NAMALWA (cell line): ENCODE measurements around the gene FHIT.
A peak's percentile ranks its signal among the peaks of the same experiment; 100 is the strongest.

ENCODE experiments used
- DNase-seq: peaks from one replicate; pipeline ENCODE4 v3.0.0-alpha.2; 2015; ENCODE audit warnings: low spot score

The FHIT gene

DNA sequence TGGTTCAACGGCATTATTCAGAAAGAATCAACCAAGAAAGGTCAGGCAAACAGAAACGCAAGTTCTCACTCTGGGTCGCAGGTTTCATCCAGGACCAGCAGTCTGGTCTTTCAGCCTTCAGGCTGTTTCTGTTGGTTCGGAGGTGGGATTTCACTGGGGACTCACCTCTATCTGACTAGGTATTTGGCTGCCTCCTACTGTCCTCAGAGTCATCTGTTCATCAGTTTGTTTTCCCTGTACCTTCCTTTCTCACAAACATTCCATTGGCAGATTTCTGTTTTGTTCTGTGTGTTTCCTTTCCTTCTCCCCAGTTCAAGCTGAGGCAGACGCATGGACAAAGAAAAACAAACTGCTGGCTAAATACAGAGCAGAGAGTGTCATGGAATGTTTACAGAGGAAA is 1154.8 kb downstream of the FHIT start:
- DNase-seq, result no peak

GRCh38 chr3:60095930-60096329 is 1155.3 kb downstream of the FHIT start:
- no peak for DNase-seq

DNA sequence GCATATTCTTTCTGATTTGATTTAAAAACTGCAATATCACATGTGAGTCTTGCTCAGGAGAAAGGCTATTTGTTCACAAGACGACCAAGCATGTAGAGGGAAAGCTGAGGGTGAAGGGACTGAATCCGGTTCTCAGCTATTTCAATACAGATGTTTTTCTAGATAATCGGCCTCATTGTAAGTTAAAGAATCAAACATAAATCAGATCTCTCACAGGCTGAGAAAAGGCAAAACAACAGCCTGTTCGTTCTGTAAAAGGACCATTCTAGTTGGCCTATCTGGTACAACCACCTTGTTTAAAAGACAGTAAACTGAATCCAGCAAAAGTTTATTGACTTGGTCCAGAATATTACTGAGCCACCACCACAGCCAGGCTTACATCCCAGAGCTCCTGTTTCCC is 1155.7 kb downstream of the FHIT start:
- no peak for DNase-seq

GRCh38 chr3:60094392-60094947 is 1156.8 kb downstream of the FHIT start:
- no peak for DNase-seq

DNA sequence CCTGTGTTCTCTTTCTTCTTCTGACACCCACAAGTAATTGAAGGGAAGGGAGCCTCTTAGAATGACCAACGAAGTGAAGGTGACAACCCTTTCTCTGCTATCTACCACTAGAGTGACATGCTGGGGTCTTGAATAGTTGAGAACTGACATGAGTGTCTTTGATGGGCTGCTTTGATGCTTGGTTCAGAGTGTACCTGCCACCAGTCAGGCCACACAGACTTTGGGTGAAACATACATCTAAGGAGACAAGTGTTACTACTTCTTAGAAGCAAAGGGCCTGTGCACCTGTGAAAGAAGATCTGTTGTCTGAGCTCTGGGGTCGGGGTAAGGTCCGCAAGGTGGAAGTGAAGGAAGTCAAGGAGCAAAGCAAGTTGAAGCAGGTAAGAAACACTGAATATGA is 1160.7 kb downstream of the FHIT start:
- DNase-seq, result no peak

DNA sequence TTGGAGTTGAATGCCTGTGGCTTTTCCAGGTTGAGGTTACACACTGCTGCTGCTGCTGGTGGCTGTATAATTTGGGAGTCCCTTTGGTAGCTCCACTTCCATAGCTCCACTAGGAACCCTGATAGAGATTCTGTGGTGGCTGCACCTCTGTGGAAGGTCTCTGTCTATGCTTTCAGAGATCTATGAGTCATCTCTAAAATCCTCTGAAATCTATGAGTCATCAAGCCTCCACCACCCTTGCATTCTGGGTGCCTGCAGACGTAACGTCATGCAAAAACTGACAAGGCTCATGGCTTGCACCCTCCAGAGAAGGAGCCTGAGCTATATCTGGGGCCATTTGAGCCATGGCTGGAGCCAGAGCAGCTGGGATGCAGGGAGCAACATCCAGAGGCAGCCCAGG is 1164.4 kb downstream of the FHIT start:
- DNase-seq, result no peak

DNA sequence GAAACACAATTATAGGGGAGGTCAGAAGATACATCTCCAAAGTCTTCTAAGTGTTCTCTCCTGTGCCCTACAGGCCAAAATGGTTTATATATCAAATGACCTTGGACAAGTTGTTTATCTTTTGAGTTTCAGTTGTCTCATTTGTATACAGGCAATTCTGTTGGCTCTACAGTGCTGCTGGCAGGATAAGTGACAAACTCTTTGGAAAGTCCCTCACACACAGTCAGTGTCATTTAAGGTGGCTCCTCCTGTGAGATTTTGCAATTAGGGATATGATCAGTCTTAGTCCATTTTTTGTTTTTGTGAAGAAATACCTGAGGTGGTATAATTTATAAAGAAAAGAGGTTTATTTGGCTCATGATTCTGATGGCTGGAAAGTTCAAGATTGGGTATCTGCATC is 1165.6 kb downstream of the FHIT start:
- no peak for DNase-seq

- DNase-seq, result peak; percentile 55
Measured at GRCh38 chr3:60081381-60082095, 1169.7 kb downstream of the FHIT start.

- peak; percentile 45 for DNase-seq
Measured at GRCh38 chr3:60080648-60081047, 1170.6 kb downstream of the FHIT start.

- DNase-seq, result peak; percentile 73
Measured at GRCh38 chr3:60079076-60079475, 1172.2 kb downstream of the FHIT start.

DNA sequence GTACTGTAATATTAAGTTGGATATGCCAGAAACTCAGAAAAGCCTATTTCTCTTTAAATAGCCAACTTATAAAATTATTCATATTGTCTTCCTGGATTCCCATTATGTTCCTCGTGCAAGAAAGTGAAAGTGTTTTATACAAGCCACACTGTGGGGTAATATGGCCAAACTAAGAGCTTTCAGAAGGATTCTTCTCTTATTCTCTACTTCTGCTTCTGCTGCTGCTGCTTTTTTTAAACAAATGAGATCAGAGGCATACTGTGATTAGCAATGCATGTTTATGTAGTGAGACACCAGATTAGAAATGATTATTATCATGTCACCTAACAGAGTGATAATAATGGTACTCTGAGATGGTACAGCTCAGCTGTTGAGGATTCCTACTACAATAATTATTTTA is 1174.9 kb downstream of the FHIT start:
- DNase-seq, result no peak

- DNase-seq, result no peak
Measured at GRCh38 chr3:60073942-60074341, 1177.3 kb downstream of the FHIT start.

GRCh38 chr3:60073228-60073627 is 1178.0 kb downstream of the FHIT start:
- DNase-seq, result no peak

DNA sequence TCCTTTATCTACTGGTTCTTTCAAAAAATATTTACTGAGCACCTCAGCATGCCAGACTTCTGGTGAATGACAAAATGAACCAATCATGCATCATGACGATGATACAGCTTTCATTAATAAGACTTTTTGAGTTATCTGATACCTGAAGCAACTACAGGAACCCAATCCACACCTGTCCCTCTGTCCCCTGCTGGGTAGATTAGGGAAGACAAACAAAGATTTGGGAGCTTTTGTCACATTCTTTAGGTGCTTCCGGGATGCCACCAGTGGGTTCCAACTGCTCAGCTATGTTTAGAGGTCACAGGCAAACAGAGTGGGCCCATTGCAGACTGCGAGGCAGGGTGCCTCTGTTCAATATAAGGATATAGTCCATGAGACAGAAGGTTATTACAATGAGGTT is 1180.9 kb downstream of the FHIT start:
- DNase-seq, result no peak

- DNase-seq, result no peak
Measured at GRCh38 chr3:60065227-60065868, 1185.9 kb downstream of the FHIT start.

DNA sequence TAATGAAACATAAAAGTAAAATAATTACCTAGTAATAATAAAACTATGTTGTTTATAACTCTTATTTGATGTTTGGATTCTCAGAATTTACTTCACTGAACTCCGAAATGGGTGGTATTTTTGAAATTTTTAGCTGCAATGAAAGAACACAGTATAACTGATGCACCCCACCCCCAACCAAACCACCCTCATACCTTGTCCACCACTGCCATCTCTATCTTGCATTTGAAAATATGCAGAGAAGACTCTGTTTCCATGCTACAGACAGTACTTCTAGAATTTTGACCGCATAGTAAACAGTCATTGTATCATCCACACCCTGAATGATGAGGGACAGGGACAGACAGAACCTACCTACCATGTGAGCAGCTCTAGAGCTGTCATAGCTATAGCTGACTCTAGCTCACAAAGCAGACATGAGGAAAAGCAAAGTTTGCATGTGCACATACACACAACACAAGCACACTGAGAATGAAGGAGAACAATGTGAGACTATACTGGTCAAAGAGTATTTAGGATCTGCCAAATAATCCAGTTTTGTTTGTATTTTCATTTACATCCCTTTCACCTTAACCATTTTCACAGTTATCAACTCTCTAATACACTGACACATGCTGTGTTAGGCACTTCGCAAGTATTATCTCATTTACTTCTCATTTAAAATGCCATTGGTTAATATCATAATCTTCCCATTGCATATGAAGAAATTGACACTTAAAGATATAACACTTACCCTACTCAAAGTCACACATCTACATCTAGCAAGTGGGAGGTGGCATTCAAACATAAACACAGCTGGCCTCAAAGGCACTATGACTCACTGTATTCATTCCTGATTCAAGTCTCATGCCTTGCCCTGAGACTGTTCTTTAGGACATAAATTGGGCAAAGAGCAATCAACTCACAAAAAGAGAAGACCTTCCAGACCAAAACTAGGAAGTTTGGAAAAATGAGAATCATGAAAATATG is 1186.8 kb downstream of the FHIT start:
- DNase-seq, result no peak

GRCh38 chr3:60056404-60056803 is 1194.8 kb downstream of the FHIT start:
- no peak for DNase-seq

GRCh38 chr3:60055765-60056164 is 1195.5 kb downstream of the FHIT start:
- no peak for DNase-seq

DNA sequence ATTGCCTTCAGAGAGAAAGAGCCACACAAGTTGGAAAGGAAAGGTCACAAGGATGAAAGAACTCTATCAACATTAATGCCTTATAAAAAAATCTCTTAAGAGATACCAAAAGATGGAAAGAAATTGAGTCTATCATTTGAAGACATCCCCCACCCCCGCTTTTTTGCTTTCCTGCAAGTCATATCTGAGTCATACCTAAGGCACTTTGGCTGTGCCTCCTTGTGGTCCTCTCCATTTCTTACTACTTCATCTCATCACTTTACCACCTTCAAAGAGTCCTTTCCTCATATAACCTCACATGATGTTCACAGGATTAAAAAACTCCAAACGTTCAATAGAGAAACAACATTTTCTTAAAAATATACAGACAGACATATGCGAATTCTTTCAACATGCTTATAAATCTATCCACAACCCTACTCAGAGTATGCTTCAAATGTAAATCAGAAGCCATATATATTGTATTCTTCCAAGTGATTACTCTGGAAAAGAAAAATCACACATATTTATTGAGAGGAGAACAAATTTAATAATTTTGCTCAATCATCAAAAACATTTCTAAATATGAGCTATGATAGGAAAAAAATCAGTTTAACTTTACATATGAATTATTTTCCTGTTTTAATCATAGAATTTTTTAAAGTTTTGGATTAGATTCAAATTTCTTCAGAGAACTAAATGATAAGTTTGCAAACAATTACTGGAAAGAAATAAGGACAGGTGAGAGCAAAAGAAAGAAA is 1197.6 kb downstream of the FHIT start:
- no peak for DNase-seq

- DNase-seq, result no peak
Measured at GRCh38 chr3:60048447-60048848, 1202.8 kb downstream of the FHIT start.

DNA sequence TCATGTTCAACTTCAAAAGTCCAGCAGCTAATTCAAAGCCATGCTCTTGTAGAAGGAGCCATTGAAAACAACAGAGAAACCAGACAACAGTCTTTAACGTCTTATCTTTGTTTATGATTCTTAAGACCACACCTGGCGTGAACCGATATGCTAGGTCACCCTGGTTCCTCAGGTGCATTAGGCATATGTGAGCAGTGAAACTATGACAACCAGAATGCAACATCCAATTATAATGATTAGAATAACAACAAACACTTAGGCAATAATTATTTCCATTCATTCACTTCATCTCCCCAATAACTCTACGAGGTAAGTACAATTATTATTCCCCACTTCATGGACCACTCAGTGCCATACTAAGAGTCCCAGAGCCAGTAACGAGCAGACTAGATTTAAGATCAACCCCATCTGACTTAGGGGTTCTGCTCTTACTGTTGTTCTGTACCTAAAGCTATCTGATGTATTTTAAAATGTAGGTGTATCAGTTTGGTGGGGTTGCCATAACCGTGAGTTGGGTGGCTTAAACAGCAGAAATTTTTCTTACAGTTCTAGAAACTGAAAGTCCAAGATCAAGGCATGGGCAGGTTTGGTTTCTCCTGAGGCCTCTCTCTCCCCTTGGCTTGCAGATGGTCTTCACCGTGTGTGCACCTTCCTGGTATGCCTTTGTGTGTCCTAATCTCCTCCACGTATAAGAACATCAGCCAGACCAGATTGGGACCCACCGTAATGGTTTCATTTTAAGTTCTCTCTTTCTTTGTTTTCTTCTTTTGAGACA is 1203.6 kb downstream of the FHIT start:
- no peak for DNase-seq
